Loucy (cell line): Measurements from ENCODE around the gene UROD.
A peak's percentile ranks its signal among the peaks of the same experiment; 100 is the strongest.

Experiments used
- H2AFZ ChIP-seq: fragments of 200-600 bp; sonication (generic); 2 replicates; pipeline ENCODE4 v1.6.0; 2016; ENCODE audit warnings: antibody characterized with exemption, mild to moderate bottlenecking, low read length, moderate library complexity
- H3F3A ChIP-seq: fragments of 200-600 bp; 2 replicates; pipeline ENCODE4 v1.6.0; 2016; ENCODE audit warnings: antibody characterized with exemption, low read depth, mild to moderate bottlenecking
- H3K27me3 ChIP-seq: fragments of 200-600 bp; sonication (generic); 2 replicates; pipeline ENCODE4 v1.6.1; 2014; ENCODE audit warnings: low read length, mild to moderate bottlenecking; ENCODE audit not compliant: insufficient read depth, poor library complexity, severe bottlenecking
- H3K36me3 ChIP-seq: fragments of 200-600 bp; sonication (generic); 2 replicates; pipeline ENCODE4 v1.6.1; 2016; ENCODE audit warnings: low read length; ENCODE audit not compliant: insufficient read depth
- H3K4me1 ChIP-seq: fragments of 200-600 bp; sonication (generic); 2 replicates; pipeline ENCODE4 v1.5.1; 2014; ENCODE audit warnings: low read length, mild to moderate bottlenecking; ENCODE audit not compliant: insufficient read depth, poor library complexity, severe bottlenecking
- H3K4me2 ChIP-seq: fragments of 200-600 bp; sonication (generic); 2 replicates; pipeline ENCODE4 v1.6.0; 2014; ENCODE audit warnings: antibody characterized with exemption, low read length, low read depth, mild to moderate bottlenecking; ENCODE audit not compliant: poor library complexity, severe bottlenecking
- H3K4me3 ChIP-seq: fragments of 200-600 bp; sonication (generic); 2 replicates; pipeline ENCODE4 v1.5.1; 2014; ENCODE audit warnings: low read length, mild to moderate bottlenecking, mixed read lengths; ENCODE audit not compliant: poor library complexity, severe bottlenecking
- H3K79me2 ChIP-seq: fragments of 200-600 bp; sonication (generic); 2 replicates; pipeline ENCODE4 v1.6.1; 2014; ENCODE audit warnings: low read length; ENCODE audit not compliant: insufficient read depth
- H3K9ac ChIP-seq: fragments of 200-600 bp; sonication (generic); 2 replicates; pipeline ENCODE4 v1.6.0; 2014; ENCODE audit warnings: mild to moderate bottlenecking, low read depth, low read length, moderate library complexity; ENCODE audit not compliant: poor library complexity, severe bottlenecking
- H3K9me2 ChIP-seq: fragments of 200-600 bp; sonication (generic); replicated peaks from 2 replicates; pipeline ENCODE4 v1.6.1; 2016; ENCODE audit warnings: low read depth, low read length, mixed read lengths
- H3K9me3 ChIP-seq: fragments of 200-600 bp; sonication (generic); 2 replicates; pipeline ENCODE4 v1.6.1; 2014; ENCODE audit warnings: mild to moderate bottlenecking, antibody characterized with exemption, low read length, low read depth; ENCODE audit not compliant: insufficient read depth
- H4K20me1 ChIP-seq: fragments of 200-600 bp; sonication (generic); 2 replicates; pipeline ENCODE4 v1.6.0; 2014; ENCODE audit warnings: antibody characterized with exemption, low read length, mild to moderate bottlenecking; ENCODE audit not compliant: insufficient read depth, poor library complexity, severe bottlenecking
- EZH2phosphoT487 ChIP-seq: fragments of 200-600 bp; IDR thresholded peaks from 2 replicates; pipeline ENCODE4 v1.6.1; 2018; ENCODE audit warnings: antibody characterized with exemption, mild to moderate bottlenecking, moderate library complexity, borderline replicate concordance
- TF ChIP-seq, protein P1 (sequence below): fragments of 200-600 bp; sonication (generic); conservative IDR thresholded peaks from 2 replicates; pipeline ENCODE4 v1.5.1; 2014; ENCODE audit warnings: mild to moderate bottlenecking, antibody characterized with exemption, low read length

UROD gene

GRCh38 chr1:45026446-45026845 lies 14.4 kb downstream of the UROD start:
- Histone ChIP-seq H3K9ac (no peak overlapping the region), H3K9me2 (no peaks in the 10 kb centered on the region), H2AFZ (no peak overlapping the region), H3F3A (no peaks in the 10 kb centered on the region), H3K4me2 (no peak overlapping the region), H3K36me3 (no peaks in the 10 kb centered on the region), H3K9me3 (no peaks in the 10 kb centered on the region), H3K27me3 (no peaks in the 10 kb centered on the region), H4K20me1 (no peaks in the 10 kb centered on the region), H3K4me1 (no peaks in the 10 kb centered on the region), H3K79me2 (no peaks in the 10 kb centered on the region), H3K4me3 (no peak overlapping the region)
- TF ChIP-seq, protein P1, sequence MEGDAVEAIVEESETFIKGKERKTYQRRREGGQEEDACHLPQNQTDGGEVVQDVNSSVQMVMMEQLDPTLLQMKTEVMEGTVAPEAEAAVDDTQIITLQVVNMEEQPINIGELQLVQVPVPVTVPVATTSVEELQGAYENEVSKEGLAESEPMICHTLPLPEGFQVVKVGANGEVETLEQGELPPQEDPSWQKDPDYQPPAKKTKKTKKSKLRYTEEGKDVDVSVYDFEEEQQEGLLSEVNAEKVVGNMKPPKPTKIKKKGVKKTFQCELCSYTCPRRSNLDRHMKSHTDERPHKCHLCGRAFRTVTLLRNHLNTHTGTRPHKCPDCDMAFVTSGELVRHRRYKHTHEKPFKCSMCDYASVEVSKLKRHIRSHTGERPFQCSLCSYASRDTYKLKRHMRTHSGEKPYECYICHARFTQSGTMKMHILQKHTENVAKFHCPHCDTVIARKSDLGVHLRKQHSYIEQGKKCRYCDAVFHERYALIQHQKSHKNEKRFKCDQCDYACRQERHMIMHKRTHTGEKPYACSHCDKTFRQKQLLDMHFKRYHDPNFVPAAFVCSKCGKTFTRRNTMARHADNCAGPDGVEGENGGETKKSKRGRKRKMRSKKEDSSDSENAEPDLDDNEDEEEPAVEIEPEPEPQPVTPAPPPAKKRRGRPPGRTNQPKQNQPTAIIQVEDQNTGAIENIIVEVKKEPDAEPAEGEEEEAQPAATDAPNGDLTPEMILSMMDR: no peak
- TF ChIP-seq EZH2phosphoT487: no peak

DNA sequence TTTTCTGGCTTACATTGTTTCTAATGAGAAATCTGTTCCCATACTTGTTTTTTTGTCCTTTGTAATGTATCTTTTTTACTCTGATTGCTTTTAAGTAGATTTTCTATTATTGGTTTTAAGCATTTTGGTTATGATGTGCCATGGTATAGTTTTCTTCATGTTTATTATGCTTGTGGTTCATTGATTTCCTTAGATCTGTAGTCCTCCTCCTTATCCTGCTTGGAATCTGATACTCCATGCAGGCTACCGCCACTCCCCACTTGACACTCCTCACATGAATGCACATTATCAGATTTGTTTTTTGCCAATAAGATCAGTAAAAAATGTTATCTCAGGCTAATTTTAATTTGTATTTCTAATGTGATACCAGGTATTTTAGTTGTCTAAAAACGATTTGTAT lies 20.8 kb downstream of the UROD start:
- Histone ChIP-seq H4K20me1 (no peaks in the 10 kb centered on the region), H3K36me3 (peaks cover 10% of the 10 kb centered on the region; the same call in 1 of the 2 replicates), H3K4me2 (peak overlapping the region; percentile 12), H3K4me1 (no peaks in the 10 kb centered on the region), H3K9ac (peak overlapping the region; percentile 10), H3K4me3 (peak overlapping the region; percentile 6), H3F3A (peaks cover 5% of the 10 kb centered on the region; the same call in 1 of the 2 replicates), H3K79me2 (no peaks in the 10 kb centered on the region), H2AFZ (peak overlapping the region; percentile 33; the same call in 1 of the 2 replicates), H3K9me2 (no peaks in the 10 kb centered on the region), H3K9me3 (no peaks in the 10 kb centered on the region), H3K27me3 (no peaks in the 10 kb centered on the region)
- TF ChIP-seq, protein P1: no peak
- no peak for TF ChIP-seq EZH2phosphoT487

DNA sequence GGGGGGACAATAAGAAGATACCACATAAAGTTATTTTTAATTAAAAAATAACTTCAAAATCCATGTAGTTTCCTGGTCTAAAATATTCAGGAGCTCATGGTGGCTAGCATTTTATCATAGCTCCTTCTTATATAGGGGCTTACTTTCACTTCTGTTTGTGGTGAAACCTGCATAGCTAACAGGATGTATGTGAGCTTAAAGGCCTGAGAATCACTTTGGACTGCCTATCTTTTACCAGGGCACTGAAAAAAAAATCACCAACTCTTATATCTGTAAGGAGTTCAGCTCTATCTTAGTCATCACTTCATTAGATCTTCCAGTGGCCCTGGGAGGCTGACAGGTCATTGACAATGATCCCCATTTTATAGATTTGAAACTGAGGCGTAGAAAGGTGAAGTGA lies 21.3 kb downstream of the UROD start:
- peak overlapping the region; percentile 10 for H3K9ac ChIP-seq
- H3K9me3 ChIP-seq: no peaks in the 10 kb centered on the region
- H4K20me1 ChIP-seq: no peaks in the 10 kb centered on the region
- no peaks in the 10 kb centered on the region for H3K4me1 ChIP-seq
- H3F3A ChIP-seq: peaks cover 5% of the 10 kb centered on the region; the same call in 1 of the 2 replicates
- peak overlapping the region; percentile 6 for H3K4me3 ChIP-seq
- TF ChIP-seq EZH2phosphoT487: no peak
- TF ChIP-seq, protein P1: no peak
- H3K36me3 ChIP-seq: peaks cover 10% of the 10 kb centered on the region; the same call in 1 of the 2 replicates
- H3K27me3 ChIP-seq: no peaks in the 10 kb centered on the region
- peak overlapping the region; percentile 33; the same call in 1 of the 2 replicates for H2AFZ ChIP-seq
- no peaks in the 10 kb centered on the region for H3K79me2 ChIP-seq
- H3K4me2 ChIP-seq: peak overlapping the region; percentile 12
- no peaks in the 10 kb centered on the region for H3K9me2 ChIP-seq
